Activated CD4-positive, alpha-beta memory T cell treated with anti-CD3 and anti-CD28 coated beads, Interleukin-2, amount 10 ng/mL, durations not matched to agents 7 days and 5 days (primary cell): ENCODE measurements around the gene GALNT13. TPM values are rescaled to one million over a fixed set of nuclear protein-coding genes. Genes with fewer than 3 reads are reported as not detected.

Experiments
- CTCF ChIA-PET: fragments of 350-600 bp; sonication (Branson Sonifier 250); formaldehyde crosslinking; loops from one replicate; lab custom pipeline; 2021; ENCODE audit warnings: antibody characterized with exemption, inconsistent platforms; lab: Charles Lee
- POLR2A ChIA-PET: fragments of 350-600 bp; sonication (Branson Sonifier 250); formaldehyde crosslinking; loops from one replicate; lab custom pipeline; 2021; ENCODE audit warnings: antibody characterized with exemption; lab: Charles Lee
- DNase-seq: peaks from one replicate; pipeline ENCODE4 v3.0.0-alpha.2; 2020
- H3K27ac Mint-ChIP-seq: one replicate; pipeline ENCODE4 v1.8.0; 2021; ENCODE audit warnings: mild to moderate bottlenecking, mixed read lengths
- H3K27me3 Mint-ChIP-seq: one replicate; pipeline ENCODE4 v1.8.0; 2021; ENCODE audit warnings: mixed read lengths
- H3K36me3 Mint-ChIP-seq: one replicate; pipeline ENCODE4 v1.8.0; 2021; ENCODE audit warnings: low read depth, mixed read lengths
- H3K4me1 Mint-ChIP-seq: one replicate; pipeline ENCODE4 v1.8.0; 2021; ENCODE audit warnings: mixed read lengths
- H3K4me3 Mint-ChIP-seq: one replicate; pipeline ENCODE4 v1.8.0; 2021; ENCODE audit warnings: mild to moderate bottlenecking, mixed read lengths
- H3K9me3 Mint-ChIP-seq: one replicate; pipeline ENCODE4 v1.8.0; 2021; ENCODE audit warnings: mixed read lengths
- total RNA-seq, 2 experiments: library from RNA; stranded (reverse); gene quantifications; one replicate each; pipeline ENCODE4 v1.2.3, GENCODE V29; 2021

The GALNT13 gene
- total RNA-seq, 2 experiments from 2014 or later = not detected

DNA sequence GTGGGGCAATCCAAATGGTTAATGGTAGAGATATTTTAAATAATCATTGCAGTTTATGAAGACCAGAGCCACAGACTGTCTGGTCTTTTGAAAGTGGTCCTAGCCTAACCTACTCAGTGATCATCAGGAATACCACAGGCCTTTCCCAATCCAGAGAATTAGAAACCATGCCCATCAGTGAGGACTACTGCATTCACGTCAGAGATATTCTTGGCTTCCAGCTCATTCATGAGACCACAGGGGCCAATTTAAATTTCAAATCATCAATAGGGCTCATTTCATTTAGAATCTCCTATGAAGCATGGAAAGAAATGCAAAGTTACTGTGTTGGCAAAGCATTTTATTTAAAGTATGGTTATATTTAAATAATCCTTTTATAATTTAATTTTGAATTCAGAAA is 464.5 kb downstream of the GALNT13 start:
- CTCF ChIA-PET = no interaction called here
- H3K36me3 Mint-ChIP-seq = no peaks in the 10 kb centered on the region

DNA sequence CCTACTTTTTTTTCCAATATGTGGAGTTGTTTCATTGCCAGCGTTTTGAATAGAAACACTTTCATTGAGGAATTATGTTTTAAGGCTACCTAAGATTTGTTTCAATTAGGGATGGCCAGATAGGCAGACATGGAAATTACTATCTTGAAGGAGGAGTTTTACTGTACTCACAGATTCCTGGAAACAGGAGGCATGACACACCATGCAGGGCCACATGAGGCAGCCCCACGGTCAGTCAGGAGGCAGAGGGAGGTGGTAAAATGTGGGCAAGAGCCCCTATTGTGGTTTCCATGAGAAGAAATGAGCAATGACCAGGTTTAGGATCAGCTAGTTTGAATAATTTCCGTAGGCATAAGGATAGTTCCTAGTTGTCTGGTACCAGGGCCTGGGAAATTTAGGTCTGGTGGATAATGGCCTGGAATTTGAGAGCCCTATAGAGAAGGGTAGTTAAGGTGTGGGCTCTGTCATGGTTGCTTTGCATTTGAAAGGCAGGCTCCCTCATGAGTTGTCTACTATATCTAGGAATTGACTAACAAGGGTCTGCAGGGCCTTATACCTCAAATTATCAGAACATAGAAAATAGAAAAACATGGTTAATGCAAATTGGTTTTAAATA is 466.7 kb downstream of the GALNT13 start:
- Mint-ChIP-seq H3K36me3 (no peaks in the 10 kb centered on the region), H3K4me3 (no peak overlapping the region), H3K4me1 (no peaks in the 10 kb centered on the region), H3K27ac (no peak overlapping the region), H3K27me3 (no peaks in the 10 kb centered on the region), H3K9me3 (no peaks in the 10 kb centered on the region)
- CTCF ChIA-PET = no interaction called here
- POLR2A ChIA-PET = no interaction called here
- DNase-seq = no peak

More for the DNA sequence above, 464.5 kb downstream of the GALNT13 start:
- POLR2A ChIA-PET = no interaction called here
- DNase-seq = no peak
- Mint-ChIP-seq H3K27ac (no peak overlapping the region), H3K9me3 (no peaks in the 10 kb centered on the region), H3K27me3 (no peaks in the 10 kb centered on the region), H3K4me3 (no peak overlapping the region), H3K4me1 (no peaks in the 10 kb centered on the region)

DNA sequence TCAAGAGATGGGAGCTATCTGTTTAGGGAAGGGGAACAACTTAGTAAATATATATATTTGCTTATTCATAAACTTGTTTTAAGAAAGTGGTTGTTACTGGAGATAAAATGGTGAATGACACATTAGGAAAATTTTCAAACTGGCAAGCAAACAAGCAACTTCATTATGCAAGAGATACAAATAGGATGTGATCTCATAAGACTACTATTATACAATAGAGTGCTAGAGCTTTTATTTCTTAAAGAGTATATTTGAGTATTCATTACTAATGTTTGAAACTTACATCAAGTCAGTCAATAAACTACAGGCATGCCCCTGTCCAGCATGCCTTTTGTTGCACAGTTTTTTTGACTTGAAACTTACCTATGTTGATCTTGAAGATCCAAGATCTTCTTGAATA is 471.6 kb downstream of the GALNT13 start:
- H3K27me3 Mint-ChIP-seq = no peaks in the 10 kb centered on the region
- CTCF ChIA-PET = no interaction called here

DNA sequence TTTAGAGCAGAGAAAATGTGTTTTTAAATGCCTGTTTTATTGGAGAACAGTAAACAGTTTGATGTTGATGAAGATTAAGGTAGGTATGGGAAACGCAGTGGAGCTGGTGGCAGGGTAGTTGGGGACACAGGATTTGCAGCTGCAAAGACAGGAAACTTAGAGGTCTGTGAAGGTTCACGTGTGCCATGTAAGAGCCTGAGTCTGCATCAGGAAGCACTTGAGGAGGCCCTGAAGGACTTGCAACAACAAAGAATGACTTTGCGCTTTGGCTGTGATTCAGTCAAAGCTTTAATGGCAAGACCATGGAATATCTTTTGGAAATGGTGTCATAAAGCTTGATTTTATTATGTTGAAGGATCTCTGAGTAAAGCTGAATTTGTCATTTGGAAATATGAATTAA is 479.2 kb downstream of the GALNT13 start:
- ChIA-PET CTCF (no interaction called here), POLR2A (no interaction called here)
- Mint-ChIP-seq H3K4me1 (no peaks in the 10 kb centered on the region), H3K4me3 (no peak overlapping the region), H3K9me3 (no peaks in the 10 kb centered on the region), H3K27me3 (no peaks in the 10 kb centered on the region), H3K27ac (no peak overlapping the region), H3K36me3 (no peaks in the 10 kb centered on the region)
- no peak for DNase-seq

More for the DNA sequence above, 471.6 kb downstream of the GALNT13 start:
- Mint-ChIP-seq H3K9me3 (no peaks in the 10 kb centered on the region), H3K4me1 (no peaks in the 10 kb centered on the region), H3K27ac (no peak overlapping the region), H3K36me3 (no peaks in the 10 kb centered on the region), H3K4me3 (no peak overlapping the region)
- POLR2A ChIA-PET = no interaction called here
- no peak for DNase-seq

DNA sequence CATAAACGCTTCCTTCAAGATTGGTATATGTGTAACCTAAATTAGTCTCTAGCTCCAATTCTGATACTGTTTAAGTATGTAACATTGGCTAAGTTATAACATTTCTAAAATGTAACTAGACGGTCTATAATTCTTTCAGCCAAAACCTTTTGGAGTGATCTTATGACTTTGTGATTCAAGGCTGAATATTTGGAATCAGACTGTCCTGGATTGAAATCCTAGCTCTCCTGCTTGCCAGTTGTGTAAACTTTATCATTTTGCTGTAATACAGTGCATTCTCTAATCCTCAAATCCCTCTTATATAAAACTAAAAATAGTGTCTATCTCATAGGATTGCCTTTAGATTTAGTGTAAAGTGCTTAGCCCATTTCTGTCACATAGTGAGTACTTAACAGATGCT is 489.6 kb downstream of the GALNT13 start:
- ChIA-PET POLR2A (no interaction called here), CTCF (no interaction called here)
- no peak for DNase-seq
- Mint-ChIP-seq H3K27me3 (no peaks in the 10 kb centered on the region), H3K36me3 (no peaks in the 10 kb centered on the region), H3K4me3 (no peak overlapping the region), H3K4me1 (no peaks in the 10 kb centered on the region), H3K27ac (no peak overlapping the region), H3K9me3 (peaks cover under 1% of the 10 kb centered on the region)

DNA sequence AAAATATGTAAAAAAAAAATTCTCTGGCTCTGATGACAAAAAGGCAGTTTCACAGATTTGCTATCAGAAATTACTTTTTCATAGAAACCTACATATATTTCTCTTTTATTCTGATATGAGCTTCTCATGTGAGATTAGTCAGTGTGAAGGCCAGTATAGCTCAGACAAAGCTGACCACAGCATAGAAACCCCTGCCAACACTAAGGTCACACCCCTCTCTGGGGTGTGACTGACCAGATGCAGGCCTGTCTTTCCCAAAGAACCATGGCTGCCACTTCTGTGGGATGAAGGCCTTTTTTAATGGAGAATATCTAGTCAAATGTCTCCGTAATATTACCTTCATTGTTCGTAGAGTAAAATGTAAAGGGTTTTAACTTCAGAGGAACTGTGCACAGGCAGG is 496.4 kb downstream of the GALNT13 start:
- no peak overlapping the region for H3K4me3 Mint-ChIP-seq
- CTCF ChIA-PET = no interaction called here
- peaks cover 4% of the 10 kb centered on the region for H3K9me3 Mint-ChIP-seq
- H3K4me1 Mint-ChIP-seq = no peaks in the 10 kb centered on the region
- no peaks in the 10 kb centered on the region for H3K27me3 Mint-ChIP-seq
- POLR2A ChIA-PET = no interaction called here
- no peak overlapping the region for H3K27ac Mint-ChIP-seq
- H3K36me3 Mint-ChIP-seq = no peaks in the 10 kb centered on the region
- DNase-seq = no peak

DNA sequence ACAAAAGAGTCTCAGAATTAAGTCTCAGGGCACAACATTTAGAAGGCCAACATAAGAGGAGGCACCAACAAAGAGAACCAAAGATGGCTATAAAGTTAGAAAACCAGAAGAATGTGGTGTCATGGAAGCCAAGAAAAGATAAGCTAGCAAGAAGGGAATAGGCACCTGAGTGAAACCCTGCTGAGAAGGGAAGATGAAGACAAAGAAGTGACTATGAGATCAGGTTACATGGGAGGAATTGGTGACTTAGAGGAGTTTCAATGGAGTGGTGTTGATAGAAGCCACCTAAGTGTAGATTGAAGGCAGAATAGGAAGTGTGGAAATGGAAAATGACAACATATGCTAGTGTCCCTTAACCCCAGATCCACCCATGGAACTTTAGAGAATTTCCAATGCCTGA is 499.2 kb downstream of the GALNT13 start:
- ChIA-PET POLR2A (no interaction called here), CTCF (no interaction called here)

DNA sequence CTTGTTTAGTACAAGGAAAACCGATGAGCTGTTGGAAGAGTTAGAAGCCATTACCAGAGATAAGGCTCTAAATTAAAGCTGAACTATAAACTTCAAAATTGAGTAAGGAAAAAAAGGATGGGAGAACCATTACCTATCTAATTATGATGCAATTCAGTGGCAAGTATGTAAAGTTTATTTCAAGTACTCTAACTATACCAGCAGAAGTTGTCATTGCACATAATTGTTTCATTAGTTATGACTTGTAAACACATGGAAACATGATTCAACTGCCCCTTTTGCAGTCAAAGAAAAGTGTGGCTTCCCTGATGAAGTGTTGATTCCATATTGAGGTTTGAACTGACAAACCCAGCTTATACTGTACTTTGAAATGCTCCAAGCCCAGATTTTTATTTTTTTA is 502.7 kb downstream of the GALNT13 start:
- no peak for DNase-seq
- no peaks in the 10 kb centered on the region for H3K4me1 Mint-ChIP-seq
- no peak overlapping the region for H3K4me3 Mint-ChIP-seq
- no peak overlapping the region for H3K27ac Mint-ChIP-seq
- POLR2A ChIA-PET = no interaction called here
- no peaks in the 10 kb centered on the region for H3K36me3 Mint-ChIP-seq
- H3K27me3 Mint-ChIP-seq = no peaks in the 10 kb centered on the region
- CTCF ChIA-PET = no interaction called here
- H3K9me3 Mint-ChIP-seq = no peaks in the 10 kb centered on the region

More for the DNA sequence above, 499.2 kb downstream of the GALNT13 start:
- DNase-seq = no peak
- H3K27me3 Mint-ChIP-seq = no peaks in the 10 kb centered on the region
- no peak overlapping the region for H3K4me3 Mint-ChIP-seq
- no peaks in the 10 kb centered on the region for H3K36me3 Mint-ChIP-seq
- no peaks in the 10 kb centered on the region for H3K4me1 Mint-ChIP-seq
- H3K27ac Mint-ChIP-seq = no peak overlapping the region
- H3K9me3 Mint-ChIP-seq = peaks cover 4% of the 10 kb centered on the region

DNA sequence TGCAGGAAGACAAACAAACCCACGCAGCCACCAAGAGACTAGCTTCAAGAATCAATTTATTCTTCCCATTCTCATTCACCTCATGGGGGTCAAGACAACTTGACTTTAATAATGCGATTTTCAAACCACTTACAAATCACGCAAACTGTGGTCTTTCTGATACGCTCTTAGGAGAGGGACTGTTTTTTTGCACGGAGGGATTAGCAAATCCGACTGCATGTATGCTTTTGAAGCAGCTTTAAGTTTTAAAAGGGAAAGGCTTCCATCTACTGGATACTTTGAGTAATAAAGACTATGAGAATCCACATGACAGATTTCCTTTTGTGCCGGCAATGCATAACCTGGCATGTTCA is 503.8 kb downstream of the GALNT13 start:
- ChIA-PET POLR2A (no interaction called here), CTCF (no interaction called here)
- Mint-ChIP-seq H3K4me1 (no peaks in the 10 kb centered on the region), H3K27me3 (no peaks in the 10 kb centered on the region), H3K4me3 (no peak overlapping the region), H3K9me3 (no peaks in the 10 kb centered on the region), H3K27ac (no peak overlapping the region), H3K36me3 (no peaks in the 10 kb centered on the region)
- no peak for DNase-seq

DNA sequence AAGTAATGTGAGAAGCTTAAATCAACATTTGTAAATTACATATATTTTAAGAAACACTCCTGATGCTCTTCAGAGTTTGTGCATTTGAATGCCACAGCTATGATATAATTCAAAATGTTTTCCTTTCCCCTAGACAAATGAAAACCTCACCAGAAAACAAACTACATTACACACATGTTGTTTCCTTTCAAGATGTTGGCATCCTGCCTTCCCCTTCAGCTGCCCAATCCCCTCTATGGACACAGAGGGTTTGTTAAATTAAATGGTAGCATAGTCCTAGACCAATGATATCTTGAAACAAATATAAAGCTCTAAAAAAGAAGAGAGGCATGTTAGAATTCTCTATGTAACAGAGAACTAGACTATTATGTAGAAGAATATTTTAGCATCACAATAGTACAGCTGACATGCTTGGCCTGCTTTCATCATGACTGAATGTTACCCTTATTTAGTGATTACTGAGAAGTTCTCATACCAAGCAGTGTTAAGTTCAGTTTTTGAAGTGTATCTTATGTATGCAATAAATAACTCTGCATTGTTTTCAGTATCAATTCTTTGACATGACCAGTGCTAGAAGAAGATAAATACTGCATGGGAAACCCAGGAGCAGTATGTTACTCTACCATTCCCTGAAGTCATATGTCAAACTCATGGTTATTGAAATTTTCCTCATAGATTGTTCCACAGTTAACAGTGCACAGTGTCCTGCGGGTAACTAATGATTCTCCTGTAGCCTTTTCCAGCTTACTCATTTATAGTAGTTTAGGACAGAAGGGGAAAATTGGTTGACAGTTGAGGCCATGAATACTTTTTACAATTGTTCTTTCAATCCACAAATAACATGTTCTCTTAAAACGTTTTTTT is 510.4 kb downstream of the GALNT13 start:
- DNase-seq = no peak
- no peak overlapping the region for H3K27ac Mint-ChIP-seq
- no peaks in the 10 kb centered on the region for H3K36me3 Mint-ChIP-seq
- H3K4me3 Mint-ChIP-seq = no peak overlapping the region
- no peaks in the 10 kb centered on the region for H3K4me1 Mint-ChIP-seq
- H3K27me3 Mint-ChIP-seq = no peaks in the 10 kb centered on the region
- POLR2A ChIA-PET = interaction anchor here (0.6 kb wide), 1 partner anchor 340 kb away, joined by 3 read pairs; no protein-coding TSS in a partner anchor
- no peaks in the 10 kb centered on the region for H3K9me3 Mint-ChIP-seq
- CTCF ChIA-PET = no interaction called here

DNA sequence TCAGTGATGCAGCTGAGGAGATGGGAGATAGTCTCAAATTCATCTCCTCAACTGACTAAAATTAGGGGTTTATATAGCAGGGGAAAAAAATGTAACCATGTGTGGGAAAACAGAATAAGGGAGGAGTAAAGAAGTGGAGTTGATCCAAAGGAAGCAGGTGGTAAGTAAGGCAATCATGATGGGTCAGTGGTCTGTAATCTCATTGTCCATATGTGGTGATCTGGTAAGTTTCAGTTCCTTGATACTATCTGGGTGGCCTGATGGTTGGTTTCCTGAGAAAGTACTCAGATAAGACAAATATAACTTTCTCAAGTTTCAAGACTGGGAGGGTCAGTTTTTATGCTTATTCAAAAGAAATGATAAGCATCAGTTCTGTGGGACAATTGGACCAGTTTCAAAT is 514.5 kb downstream of the GALNT13 start:
- CTCF ChIA-PET = no interaction called here
- H3K9me3 Mint-ChIP-seq = peaks cover 6% of the 10 kb centered on the region
- DNase-seq = no peak
- POLR2A ChIA-PET = no interaction called here
- H3K36me3 Mint-ChIP-seq = no peaks in the 10 kb centered on the region
- no peak overlapping the region for H3K4me3 Mint-ChIP-seq
- H3K4me1 Mint-ChIP-seq = no peaks in the 10 kb centered on the region
- H3K27me3 Mint-ChIP-seq = no peaks in the 10 kb centered on the region
- no peak overlapping the region for H3K27ac Mint-ChIP-seq

DNA sequence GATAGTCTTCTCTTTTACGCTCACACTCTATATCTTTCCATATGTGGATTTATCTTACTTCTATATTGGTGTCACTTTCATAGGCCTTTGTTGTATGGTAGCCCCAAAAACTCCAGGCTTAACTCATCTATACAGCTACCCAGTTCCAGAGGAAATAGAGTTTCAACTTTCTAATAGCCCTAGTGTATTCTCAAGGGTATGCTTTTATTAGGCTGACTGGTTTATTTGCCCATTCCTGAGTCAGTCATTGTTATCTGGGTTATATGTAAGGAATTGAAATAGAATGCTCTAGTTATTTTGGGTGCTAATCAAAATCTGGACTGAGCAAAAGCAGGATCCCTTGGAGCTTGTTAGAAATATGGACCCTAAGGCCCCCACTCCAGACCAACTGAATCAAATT is 519.3 kb downstream of the GALNT13 start:
- peaks cover 6% of the 10 kb centered on the region for H3K9me3 Mint-ChIP-seq
- no peak overlapping the region for H3K4me3 Mint-ChIP-seq
- H3K4me1 Mint-ChIP-seq = no peaks in the 10 kb centered on the region
- no peak for DNase-seq
- H3K36me3 Mint-ChIP-seq = no peaks in the 10 kb centered on the region
- H3K27me3 Mint-ChIP-seq = no peaks in the 10 kb centered on the region
- ChIA-PET CTCF (no interaction called here), POLR2A (no interaction called here)
- no peak overlapping the region for H3K27ac Mint-ChIP-seq

DNA sequence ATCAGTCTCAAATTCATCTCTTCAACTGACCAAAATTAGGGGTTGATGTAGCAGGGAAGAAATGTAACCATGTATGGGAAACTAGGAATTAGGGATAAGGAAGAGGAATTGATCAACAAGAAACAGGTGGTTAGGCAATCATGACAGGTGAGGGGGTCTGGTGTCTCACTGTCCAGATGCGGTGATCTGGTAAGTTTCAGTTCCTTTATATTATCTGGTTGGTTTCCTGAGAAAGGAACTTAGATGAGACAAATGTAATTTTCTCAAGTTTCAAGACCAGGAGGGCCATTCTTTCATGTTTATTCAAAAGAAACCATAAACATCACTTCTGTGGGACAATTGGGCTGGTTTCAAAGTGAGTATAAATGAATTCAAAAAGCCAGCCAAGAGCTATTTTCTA is 520.5 kb downstream of the GALNT13 start:
- CTCF ChIA-PET = no interaction called here
- H3K4me1 Mint-ChIP-seq = no peaks in the 10 kb centered on the region
- no peaks in the 10 kb centered on the region for H3K27me3 Mint-ChIP-seq
- POLR2A ChIA-PET = no interaction called here
- no peak for DNase-seq
- no peak overlapping the region for H3K4me3 Mint-ChIP-seq
- H3K36me3 Mint-ChIP-seq = no peaks in the 10 kb centered on the region
- no peak overlapping the region for H3K27ac Mint-ChIP-seq
- peaks cover 6% of the 10 kb centered on the region for H3K9me3 Mint-ChIP-seq

DNA sequence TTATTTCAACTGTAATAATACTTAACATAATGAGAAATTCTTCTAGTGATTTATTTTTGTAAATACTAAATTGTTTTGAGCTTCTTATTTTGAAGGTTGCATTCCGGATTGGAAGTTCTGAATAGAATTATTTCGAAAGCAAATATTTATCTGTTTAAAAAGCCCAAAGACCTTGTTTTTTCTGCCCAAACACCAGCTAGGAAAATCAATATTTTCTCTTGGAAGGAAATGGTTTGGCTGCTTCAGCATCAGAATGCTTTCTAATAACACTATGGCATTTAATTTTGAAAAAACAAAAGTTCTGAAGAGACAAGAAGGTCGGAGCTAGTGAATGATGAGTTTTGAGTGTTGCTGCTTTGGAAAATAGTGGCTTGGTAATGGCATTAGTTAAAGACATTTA is 522.9 kb downstream of the GALNT13 start:
- no peaks in the 10 kb centered on the region for H3K36me3 Mint-ChIP-seq
- H3K4me3 Mint-ChIP-seq = no peak overlapping the region
- no peak for DNase-seq
- CTCF ChIA-PET = no interaction called here
- H3K9me3 Mint-ChIP-seq = peaks cover 6% of the 10 kb centered on the region
- no peaks in the 10 kb centered on the region for H3K4me1 Mint-ChIP-seq
- POLR2A ChIA-PET = no interaction called here
- H3K27ac Mint-ChIP-seq = no peak overlapping the region
- no peaks in the 10 kb centered on the region for H3K27me3 Mint-ChIP-seq
